Esophagus muscularis mucosa (tissue), 4 donors: ENCODE measurements around the gene EGFL7. TPM values are rescaled to one million over a fixed set of nuclear protein-coding genes. Genes with fewer than 3 reads are reported as not detected.

Experiments
- DNase-seq: peaks from one replicate; pipeline ENCODE4 v3.0.0-alpha.2; 2017; ENCODE audit errors: extremely low spot score
- H3K27ac ChIP-seq, 4 donors: fragments of 200-600 bp; sonication (generic); replicated peaks in 1 of 4; 1 replicate in 3 of 4; 2 replicates in 1 of 4; pipeline ENCODE4 v1.5.1; 2016 to 2019; ENCODE audit warnings: mild to moderate bottlenecking in 1 of 4
- H3K27me3 ChIP-seq, 4 donors: fragments of 200-600 bp; sonication (generic); one replicate each; pipeline versions ENCODE4 v1.5.1 to v1.6.0; 2016 to 2019
- H3K36me3 ChIP-seq, 4 donors: fragments of 200-600 bp; sonication (generic); one replicate each; pipeline ENCODE4 v1.5.1; 2016 to 2019
- H3K4me1 ChIP-seq, 4 donors: fragments of 200-600 bp; sonication (generic); one replicate each; pipeline ENCODE4 v1.5.1; 2016 to 2019
- H3K4me3 ChIP-seq, 4 donors: fragments of 200-600 bp; sonication (generic); 1 replicate in 2 of 4; 2 replicates in 2 of 4; pipeline ENCODE4 v1.5.1; 2016 to 2019; ENCODE audit warnings: mild to moderate bottlenecking in 4 of 4, moderate library complexity in 1 of 4
- H3K9me3 ChIP-seq, 4 donors: fragments of 200-600 bp; sonication (generic); 1 replicate in 3 of 4; 2 replicates in 1 of 4; pipeline ENCODE4 v1.5.1; 2016 to 2019
- EP300 ChIP-seq: sonication (generic); formaldehyde crosslinking; IDR thresholded peaks from one replicate; pipeline ENCODE4 v1.6.1; 2017; ENCODE audit warnings: antibody characterized with exemption
- POLR2A ChIP-seq: fragments of 450-650 bp; IDR thresholded peaks from one replicate; pipeline ENCODE4 v1.6.1; 2017; ENCODE audit warnings: antibody characterized with exemption, moderate library complexity, mild to moderate bottlenecking, low read depth
- POLR2AphosphoS5 ChIP-seq, 2 donors: sonication (generic); formaldehyde crosslinking; IDR thresholded peaks; one replicate each; pipeline ENCODE4 v1.6.1; 2017; ENCODE audit warnings: antibody characterized with exemption in 2 of 2
- WGBS: methylation state at CpG from one replicate; pipeline ENCODE4 v1.1.5; 2018; 5-methylcytosine and 5-hydroxymethylcytosine counted together
- intact Hi-C: fragments of 100-400 bp; cut with DNase I; formaldehyde crosslinking; loops from one replicate; pipeline ENCODE4 v1.15.1; 2023
- total RNA-seq, 4 donors: library from RNA; depleted of rRNA; stranded (reverse); fragments of >200 nt; gene quantifications; one replicate each; pipeline versions ENCODE4 v1.1.0 to v1.2.1, GENCODE V29; 2016
- TF ChIP-seq, protein P1 (sequence below), 3 experiments: fragments of 200-600 bp in 2 of 3; fragments of 450-650 bp in 1 of 3; sonication (generic) in 2 of 3; IDR thresholded peaks; one replicate each; pipeline ENCODE4 v1.5.1; 2017 to 2019; ENCODE audit warnings: antibody characterized with exemption in 3 of 3, mild to moderate bottlenecking in 2 of 3, moderate library complexity in 1 of 3

The EGFL7 gene
- total RNA-seq, 4 donors from 2014 or later = 33.2 to 134 (median 78.7) TPM

DNA sequence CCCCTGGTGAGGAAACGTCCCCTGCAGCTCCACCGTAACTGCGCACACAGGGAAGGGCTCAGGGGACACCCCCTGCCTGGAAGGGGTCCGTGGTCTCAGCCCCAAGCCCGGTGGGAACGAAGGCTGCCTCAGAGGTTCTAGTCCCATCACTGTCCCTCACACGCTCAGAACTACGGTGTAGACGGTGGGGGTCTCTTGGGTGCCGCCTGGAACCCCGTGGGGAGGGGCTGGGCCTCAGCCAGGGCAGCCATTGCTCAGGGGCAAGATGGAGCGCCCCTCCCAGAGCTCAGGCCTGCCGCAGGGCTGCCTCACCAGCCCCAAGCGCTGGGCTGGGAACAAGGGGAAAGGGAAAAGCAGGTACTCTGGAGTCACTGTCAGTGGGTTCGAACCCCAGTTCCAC lies 21.6 kb downstream of the EGFL7 start:
- peaks cover 0 to 3% (median 0%) of the 10 kb centered on the region in 4 donors for H3K36me3 ChIP-seq
- intact Hi-C loops = no loop called here
- H3K27me3 ChIP-seq = no peaks in the 10 kb centered on the region
- H3K4me3 ChIP-seq = no peak overlapping the region
- no peaks in the 10 kb centered on the region for H3K9me3 ChIP-seq
- 83% methylated on average over 7 of the region's 15 CpGs for WGBS
- H3K27ac ChIP-seq = no peak overlapping the region
- TF ChIP-seq EP300 (no peak), POLR2AphosphoS5 (IDR thresholded peaks at IDR 0.05) (no peak), POLR2A (no peak)
- TF ChIP-seq, protein P1, sequence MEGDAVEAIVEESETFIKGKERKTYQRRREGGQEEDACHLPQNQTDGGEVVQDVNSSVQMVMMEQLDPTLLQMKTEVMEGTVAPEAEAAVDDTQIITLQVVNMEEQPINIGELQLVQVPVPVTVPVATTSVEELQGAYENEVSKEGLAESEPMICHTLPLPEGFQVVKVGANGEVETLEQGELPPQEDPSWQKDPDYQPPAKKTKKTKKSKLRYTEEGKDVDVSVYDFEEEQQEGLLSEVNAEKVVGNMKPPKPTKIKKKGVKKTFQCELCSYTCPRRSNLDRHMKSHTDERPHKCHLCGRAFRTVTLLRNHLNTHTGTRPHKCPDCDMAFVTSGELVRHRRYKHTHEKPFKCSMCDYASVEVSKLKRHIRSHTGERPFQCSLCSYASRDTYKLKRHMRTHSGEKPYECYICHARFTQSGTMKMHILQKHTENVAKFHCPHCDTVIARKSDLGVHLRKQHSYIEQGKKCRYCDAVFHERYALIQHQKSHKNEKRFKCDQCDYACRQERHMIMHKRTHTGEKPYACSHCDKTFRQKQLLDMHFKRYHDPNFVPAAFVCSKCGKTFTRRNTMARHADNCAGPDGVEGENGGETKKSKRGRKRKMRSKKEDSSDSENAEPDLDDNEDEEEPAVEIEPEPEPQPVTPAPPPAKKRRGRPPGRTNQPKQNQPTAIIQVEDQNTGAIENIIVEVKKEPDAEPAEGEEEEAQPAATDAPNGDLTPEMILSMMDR (IDR thresholded peaks at IDR 0.05) = no peak
- no peak for DNase-seq
- H3K4me1 ChIP-seq = peaks cover 43 to 60% (median 45%) of the 10 kb centered on the region in 4 donors

DNA sequence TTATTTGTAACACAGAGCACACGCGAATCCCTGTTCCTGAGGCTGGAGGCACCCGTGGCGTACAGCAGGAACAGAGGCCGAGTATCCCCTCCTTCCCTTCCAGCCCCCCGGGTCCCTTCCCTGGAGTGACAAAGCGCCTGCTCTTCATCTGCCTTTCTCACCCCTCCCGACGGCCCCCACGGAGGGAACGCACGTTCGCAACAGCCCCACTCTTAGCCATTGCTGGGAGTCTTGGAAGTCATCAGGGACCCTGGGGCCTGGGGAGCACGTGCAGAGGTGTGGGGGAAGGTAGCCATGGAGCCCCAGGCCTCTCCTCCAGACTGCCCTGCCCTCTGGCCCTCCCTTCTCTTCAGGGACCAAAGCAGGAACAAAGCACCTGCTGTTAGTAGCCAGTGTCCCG lies 22.1 kb downstream of the EGFL7 start:
- DNase-seq = no peak
- WGBS = 90% methylated on average over 14 of the region's 15 CpGs

GRCh38 chr9:136685216-136685615 lies 22.5 kb downstream of the EGFL7 start:
- H3K4me1 ChIP-seq = peaks cover 46 to 67% (median 50%) of the 10 kb centered on the region in 4 donors
- no peaks in the 10 kb centered on the region for H3K27me3 ChIP-seq
- intact Hi-C loops = loop anchor here (5.0 kb wide), 1 partner anchor 42 kb away; no protein-coding TSS in a partner anchor
- DNase-seq = no peak
- TF ChIP-seq POLR2A (no peak), POLR2AphosphoS5 (IDR thresholded peaks at IDR 0.05) (no peak), EP300 (no peak)
- TF ChIP-seq, protein P1 (IDR thresholded peaks at IDR 0.05) = no peak
- H3K27ac ChIP-seq = no peak overlapping the region
- peaks cover 0 to 3% (median 0%) of the 10 kb centered on the region in 4 donors for H3K36me3 ChIP-seq
- peak overlapping the region in 2 of 4 donors; percentile 68 to 80 for H3K4me3 ChIP-seq
- WGBS = no CpG with 5 or more reads among the region's 7 CpGs
- no peaks in the 10 kb centered on the region for H3K9me3 ChIP-seq

More for the DNA sequence above, 22.1 kb downstream of the EGFL7 start:
- no peaks in the 10 kb centered on the region for H3K9me3 ChIP-seq
- peak overlapping the region in 1 of 4 donors; percentile 68 for H3K4me3 ChIP-seq
- TF ChIP-seq POLR2AphosphoS5 (IDR thresholded peaks at IDR 0.05) (no peak), EP300 (no peak), POLR2A (no peak)
- TF ChIP-seq, protein P1 (IDR thresholded peaks at IDR 0.05) = no peak
- H3K27me3 ChIP-seq = no peaks in the 10 kb centered on the region
- H3K27ac ChIP-seq = no peak overlapping the region
- intact Hi-C loops = loop anchor here (5.0 kb wide), 1 partner anchor 43 kb away; no protein-coding TSS in a partner anchor
- peaks cover 43 to 63% (median 48%) of the 10 kb centered on the region in 4 donors for H3K4me1 ChIP-seq
- H3K36me3 ChIP-seq = peaks cover 0 to 3% (median 0%) of the 10 kb centered on the region in 4 donors

- Histone ChIP-seq H3K4me1 (peaks cover 52 to 75% (median 57%) of the 10 kb centered on the region in 4 donors), H3K27ac (peak overlapping the region; percentile 75 to 93 (median 82)), H3K27me3 (no peaks in the 10 kb centered on the region), H3K4me3 (peak overlapping the region; percentile 68 to 91 (median 78)), H3K36me3 (peaks cover 0 to 3% (median 0%) of the 10 kb centered on the region in 4 donors), H3K9me3 (no peaks in the 10 kb centered on the region)
- DNase-seq = no peak
- no peak for TF ChIP-seq EP300
- WGBS = 60% methylated on average over 13 of the region's 19 CpGs
- intact Hi-C loops = loop anchor here (5.0 kb wide), 1 partner anchor 41 kb away; no protein-coding TSS in a partner anchor
These were observed 23.2 kb downstream of the EGFL7 start for GRCh38 chr9:136685790-136686533.

GRCh38 chr9:136686534-136686793 lies 23.7 kb downstream of the EGFL7 start:
- H3K36me3 ChIP-seq = peaks cover 0 to 3% (median 0%) of the 10 kb centered on the region in 4 donors
- DNase-seq = no peak
- H3K27ac ChIP-seq = peak overlapping the region; percentile 75 to 93 (median 82)
- H3K9me3 ChIP-seq = no peaks in the 10 kb centered on the region
- WGBS = 9% methylated on average over 17 of the region's 20 CpGs
- intact Hi-C loops = loop anchor here (5.0 kb wide), 1 partner anchor 41 kb away; no protein-coding TSS in a partner anchor
- peaks cover 56 to 80% (median 62%) of the 10 kb centered on the region in 4 donors for H3K4me1 ChIP-seq
- peak overlapping the region; percentile 68 to 91 (median 78) for H3K4me3 ChIP-seq
- no peaks in the 10 kb centered on the region for H3K27me3 ChIP-seq
- no peak for TF ChIP-seq POLR2A
- no peak for TF ChIP-seq POLR2AphosphoS5 (IDR thresholded peaks at IDR 0.05)
- TF ChIP-seq EP300 = no peak
- TF ChIP-seq, protein P1 (IDR thresholded peaks at IDR 0.05) = no peak
